HEK293 (cell line): ENCODE results near the gene NAPG.

Experiments used
- CTCF ChIA-PET: fragments of 350-600 bp; formaldehyde crosslinking; extraction: SDS; loops from one replicate; lab custom pipeline; 2021; ENCODE audit warnings: antibody characterized with exemption; lab: Yijun Ruan, JAX
- POLR2A ChIA-PET: fragments of 300-600 bp; formaldehyde crosslinking; extraction: SDS; loops from one replicate; lab custom pipeline; 2020; ENCODE audit warnings: antibody characterized with exemption, inconsistent platforms; lab: Yijun Ruan, JAX
- H3K27ac ChIP-seq: fragments of 200-500 bp; sonication (Bioruptor generic); 2 replicates; pipeline ENCODE4 v1.5.1; 2014; ENCODE audit warnings: low read depth, low read length, control low read depth, inconsistent platforms; ENCODE audit errors: extremely low read depth
- H3K36me3 ChIP-seq, 2 experiments: fragments of 200-500 bp in 1 of 2; sonication (Bioruptor generic) in 1 of 2; 1 replicate in 1 of 2; 2 replicates in 1 of 2; pipeline ENCODE4 v1.5.1; 2014 to 2017; ENCODE audit warnings: inconsistent platforms in 2 of 2, low read length in 2 of 2; ENCODE audit not compliant: control insufficient read depth in 2 of 2, insufficient read depth in 1 of 2
- H3K4me1 ChIP-seq: fragments of 200-500 bp; sonication (Bioruptor generic); 2 replicates; pipeline ENCODE4 v1.5.1; 2014; ENCODE audit warnings: mild to moderate bottlenecking, low read length, inconsistent platforms; ENCODE audit not compliant: control insufficient read depth, insufficient read depth
- H3K4me3 ChIP-seq: 2 replicates; pipeline ENCODE4 v1.5.1; 2011; ENCODE audit warnings: low read depth, mild to moderate bottlenecking, control low read depth, low read length, moderate library complexity
- H3K9me3 ChIP-seq: fragments of 200-500 bp; sonication (Bioruptor generic); 2 replicates; pipeline ENCODE4 v1.5.1; 2014; ENCODE audit warnings: low read depth, low read length, inconsistent platforms; ENCODE audit not compliant: control insufficient read depth, insufficient read depth
- CTCF ChIP-seq: fragments of 450-650 bp; formaldehyde crosslinking; IDR thresholded peaks from 2 replicates; pipeline ENCODE4 v1.5.1; 2016; ENCODE audit warnings: missing biosample characterization, missing genetic modification characterization
- FEZF1 ChIP-seq: fragments of 450-650 bp; formaldehyde crosslinking; IDR thresholded peaks from 2 replicates; pipeline ENCODE4 v1.5.1; 2016; ENCODE audit warnings: missing biosample characterization, missing genetic modification characterization
- GFI1B ChIP-seq: fragments of 450-650 bp; formaldehyde crosslinking; IDR thresholded peaks from 2 replicates; pipeline ENCODE4 v1.5.1; 2016; ENCODE audit warnings: missing biosample characterization, missing genetic modification characterization
- GLI4 ChIP-seq: fragments of 450-650 bp; formaldehyde crosslinking; IDR thresholded peaks from 2 replicates; pipeline ENCODE4 v1.5.1; 2016; ENCODE audit warnings: missing biosample characterization, missing genetic modification characterization
- REPIN1 ChIP-seq: fragments of 450-650 bp; formaldehyde crosslinking; IDR thresholded peaks from 2 replicates; pipeline ENCODE4 v1.5.1; 2017; ENCODE audit warnings: missing biosample characterization, missing genetic modification characterization, low read depth
- WT1 ChIP-seq: fragments of 450-650 bp; formaldehyde crosslinking; IDR thresholded peaks from 2 replicates; pipeline ENCODE4 v1.5.1; 2016; ENCODE audit warnings: missing biosample characterization, missing genetic modification characterization
- ZBTB17 ChIP-seq: fragments of 450-650 bp; formaldehyde crosslinking; IDR thresholded peaks from 2 replicates; pipeline ENCODE4 v1.5.1; 2016; ENCODE audit warnings: missing biosample characterization, missing genetic modification characterization
- ZNF211 ChIP-seq: fragments of 450-650 bp; formaldehyde crosslinking; IDR thresholded peaks from 2 replicates; pipeline ENCODE4 v1.5.1; 2016; ENCODE audit warnings: low read depth, missing biosample characterization, missing genetic modification characterization
- ZNF280C ChIP-seq: fragments of 450-650 bp; formaldehyde crosslinking; IDR thresholded peaks from 2 replicates; pipeline ENCODE4 v1.5.1; 2016; ENCODE audit warnings: missing biosample characterization, missing genetic modification characterization
- ZNF335 ChIP-seq: fragments of 450-650 bp; formaldehyde crosslinking; conservative IDR thresholded peaks from 2 replicates; pipeline ENCODE4 v1.5.1; 2016; ENCODE audit warnings: missing biosample characterization, missing genetic modification characterization
- ZNF362 ChIP-seq: fragments of 450-650 bp; formaldehyde crosslinking; IDR thresholded peaks from 2 replicates; pipeline ENCODE4 v1.5.1; 2016; ENCODE audit warnings: missing biosample characterization, missing genetic modification characterization
- ZNF366 ChIP-seq: fragments of 450-650 bp; formaldehyde crosslinking; conservative IDR thresholded peaks from 2 replicates; pipeline ENCODE4 v1.5.1; 2016; ENCODE audit warnings: missing biosample characterization, missing genetic modification characterization
- ZNF404 ChIP-seq: fragments of 450-650 bp; formaldehyde crosslinking; IDR thresholded peaks from 2 replicates; pipeline ENCODE4 v1.5.1; 2017; ENCODE audit warnings: missing biosample characterization, missing genetic modification characterization
- ZNF423 ChIP-seq: fragments of 450-650 bp; formaldehyde crosslinking; IDR thresholded peaks from 2 replicates; pipeline ENCODE4 v1.5.1; 2016; ENCODE audit warnings: missing biosample characterization, missing genetic modification characterization
- ZNF513 ChIP-seq: fragments of 450-650 bp; IDR thresholded peaks from 2 replicates; pipeline ENCODE4 v1.5.1; 2018; ENCODE audit warnings: missing biosample characterization, missing genetic modification characterization
- ZNF654 ChIP-seq: fragments of 450-650 bp; formaldehyde crosslinking; IDR thresholded peaks from 2 replicates; pipeline ENCODE4 v1.5.1; 2016; ENCODE audit warnings: low read depth, missing biosample characterization, missing genetic modification characterization
- ZNF843 ChIP-seq: fragments of 450-650 bp; formaldehyde crosslinking; IDR thresholded peaks from 2 replicates; pipeline ENCODE4 v1.5.1; 2016; ENCODE audit warnings: missing biosample characterization, missing genetic modification characterization

The NAPG gene

GRCh38 chr18:10558967-10559298 is 33.1 kb downstream of the NAPG start (continued):
- no peak for TF ChIP-seq ZNF513 (tag by site-specific recombination)
- no peak for TF ChIP-seq ZNF362 (tag by site-specific recombination)
- TF ChIP-seq ZNF280C (tag by site-specific recombination) = no peak
- TF ChIP-seq WT1 (tag by site-specific recombination) = no peak

- ChIA-PET CTCF (interaction anchor here (0.5 to 3.9 kb wide), 25 partner anchors 9 to 994 kb away, joined by 3 to 27 read pairs (median 3); no protein-coding TSS in a partner anchor), POLR2A (interaction anchor here (1.1 kb wide), 1 partner anchor 34 kb away, joined by 3 read pairs; the partner anchor contains the start of gene NAPG)
- no peak overlapping the region for H3K4me3 ChIP-seq
- H3K4me1 ChIP-seq = no peaks in the 10 kb centered on the region
- peaks cover 6 to 34% of the 10 kb centered on the region in 2 experiments; a peak in 2 of 3 replicates for H3K36me3 ChIP-seq
- TF ChIP-seq ZNF366 (0 out of 2 replicates have a peak, but pooled peaks have one; percentile 38), ZBTB17 (tag by site-specific recombination) (peak; percentile 33; the same call in 1 of the 2 replicates), ZNF211 (no peak), REPIN1 (tag by site-specific recombination) (no peak)
- no peaks in the 10 kb centered on the region for H3K9me3 ChIP-seq
- no peak overlapping the region for H3K27ac ChIP-seq
Observed at GRCh38 chr18:10559553-10560451, 34.0 kb downstream of the NAPG start.

- no peaks in the 10 kb centered on the region for H3K9me3 ChIP-seq
- CTCF ChIA-PET = interaction anchor here (0.5 to 3.9 kb wide), 24 partner anchors 9 to 993 kb away, joined by 3 to 27 read pairs (median 4); no protein-coding TSS in a partner anchor
- no peak overlapping the region for H3K4me3 ChIP-seq
- TF ChIP-seq GFI1B (tag by site-specific recombination) (no peak), ZNF404 (tag by site-specific recombination) (no peak), GLI4 (no peak), ZNF335 (tag by site-specific recombination) (0 out of 2 replicates have a peak, but pooled peaks have one; percentile 17), ZNF654 (tag by site-specific recombination) (peak; percentile 39), ZNF843 (0 out of 2 replicates have a peak, but pooled peaks have one; percentile 16), ZNF423 (no peak), FEZF1 (no peak), CTCF (tag by site-specific recombination) (peak; percentile 56)
- TF ChIP-seq, all 188 proteins: peak for 4
- Histone ChIP-seq H3K36me3 (peaks cover 0 to 26% of the 10 kb centered on the region in 2 experiments; a peak in 2 of 3 replicates), H3K4me1 (no peaks in the 10 kb centered on the region), H3K27ac (no peak overlapping the region)
- POLR2A ChIA-PET = no interaction called here
Observed at GRCh38 chr18:10560452-10561045, 34.7 kb downstream of the NAPG start.
